HepG2 (cell line): ENCODE data around the gene PLXND1.

Source experiments
- ATF7 ChIP-seq, 2 experiments: fragments of 450-650 bp in 1 of 2; sonication (generic) in 1 of 2; formaldehyde crosslinking in 1 of 2; IDR thresholded peaks; 2 replicates each; pipeline versions ENCODE4 v1.4.0 to v1.6.1; 2016 to 2020; ENCODE audit warnings: antibody characterized with exemption in 1 of 2, mild to moderate bottlenecking in 1 of 2, missing genetic modification reagents in 1 of 2
- IRF2 ChIP-seq: IDR thresholded peaks from 2 replicates; pipeline ENCODE4 v1.6.1; 2018; ENCODE audit warnings: missing genetic modification reagents, missing compliant biosample characterization
- KLF9 ChIP-seq: IDR thresholded peaks from 2 replicates; pipeline ENCODE4 v1.6.1; 2016; ENCODE audit warnings: low read depth
- NPAS2 ChIP-seq: sonication (generic); formaldehyde crosslinking; IDR thresholded peaks from 2 replicates; pipeline ENCODE4 v1.8.0; 2022; ENCODE audit warnings: mild to moderate bottlenecking, missing genetic modification reagents, borderline replicate concordance
- POLR2A ChIP-seq, 2 experiments: IDR thresholded peaks; 2 replicates each; pipeline ENCODE4 v1.6.1; 2011; ENCODE audit warnings: low read depth in 2 of 2, low read length in 2 of 2, mild to moderate bottlenecking in 1 of 2, moderate library complexity in 1 of 2; ENCODE audit not compliant: insufficient read depth in 1 of 2
- THYN1 ChIP-seq: sonication (generic); formaldehyde crosslinking; IDR thresholded peaks from 2 replicates; pipeline ENCODE4 v1.8.1; 2023; ENCODE audit warnings: low read depth, mild to moderate bottlenecking, moderate library complexity, missing genetic modification reagents, borderline replicate concordance

DNA sequence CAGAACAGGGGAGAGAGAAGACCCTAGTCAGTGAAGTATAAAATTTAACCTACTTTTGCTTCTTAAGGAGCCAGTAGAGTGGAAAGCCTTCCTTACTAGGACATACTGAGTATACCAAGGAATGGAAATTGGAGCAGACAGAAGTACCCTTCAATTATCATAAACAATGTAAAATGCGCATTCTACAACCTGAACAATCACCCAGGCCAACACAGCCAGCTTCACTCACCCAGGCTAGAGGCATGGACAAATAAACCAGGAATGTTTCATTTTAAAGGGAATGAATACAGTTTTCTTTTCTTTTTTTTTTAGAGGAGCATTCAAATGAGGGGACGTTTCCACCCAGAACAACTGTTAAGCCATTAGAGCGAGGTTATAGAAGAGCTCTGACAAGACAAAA, 41.9 kb upstream of the PLXND1 start:
- TF ChIP-seq NPAS2 (CRISPR knock-in tag) (no peak), IRF2 (no peak), POLR2A (IDR thresholded peaks at IDR 0.05; ENCODE audit: insufficient read depth in 1 of 2, low read depth in 2 of 2, low read length in 2 of 2) (no peak), ATF7 (IDR thresholded peaks at IDR 0.05) (no peak), ATF7 (CRISPR knock-in tag; IDR thresholded peaks at IDR 0.05) (no peak), KLF9 (CRISPR knock-in tag) (no peak), THYN1 (CRISPR knock-in tag) (no peak)
